GM21423 (cell line): ENCODE results near the gene ZDHHC24.
"Not testable (repeated sequence)": the region's sequence is repeated elsewhere in the genome, so short reads cannot be mapped to it uniquely, and the experiment has no call there.

Experiments
- ATAC-seq: cut with Tn5 transposase; IDR thresholded peaks from one replicate; pipeline ENCODE4 v1.9.1; 2021; ENCODE audit warnings: mild to moderate bottlenecking, moderate library complexity; ENCODE audit not compliant: unreplicated experiment

Gene ZDHHC24

DNA sequence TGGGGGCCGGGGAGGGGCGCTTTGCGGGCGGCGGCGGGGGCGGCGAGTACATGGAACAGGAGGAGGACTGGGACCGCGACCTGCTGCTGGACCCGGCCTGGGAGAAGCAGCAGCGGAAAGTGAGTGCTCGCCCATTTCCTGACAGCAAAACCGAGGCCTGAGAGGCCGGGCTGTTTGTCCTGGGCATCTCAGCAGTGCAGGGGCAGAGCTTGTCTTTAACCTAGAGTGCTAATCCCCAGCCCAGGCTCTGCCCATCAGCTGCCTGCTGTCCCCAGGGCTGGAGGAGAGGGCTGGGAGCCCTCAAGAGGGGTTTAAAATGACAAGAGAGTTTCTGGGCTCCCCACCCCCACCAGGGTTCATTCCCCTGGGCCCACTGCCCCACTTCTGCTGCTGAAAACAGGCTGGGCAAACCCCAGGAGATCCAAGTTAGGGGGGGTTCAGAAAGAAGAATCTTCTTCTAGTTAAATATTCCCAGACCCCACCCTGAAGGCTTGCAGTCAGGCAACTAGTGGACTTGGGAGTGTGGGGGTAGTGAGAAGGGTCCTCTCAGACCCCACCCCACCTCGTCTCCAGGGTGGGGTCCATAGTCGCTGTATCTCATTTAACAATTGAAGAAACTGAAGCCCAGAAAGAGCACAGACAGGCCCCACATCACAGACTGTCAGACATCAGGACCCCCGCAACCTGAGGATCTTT lies 1.3 kb upstream of the ZDHHC24 start:
- no peak for ATAC-seq

DNA sequence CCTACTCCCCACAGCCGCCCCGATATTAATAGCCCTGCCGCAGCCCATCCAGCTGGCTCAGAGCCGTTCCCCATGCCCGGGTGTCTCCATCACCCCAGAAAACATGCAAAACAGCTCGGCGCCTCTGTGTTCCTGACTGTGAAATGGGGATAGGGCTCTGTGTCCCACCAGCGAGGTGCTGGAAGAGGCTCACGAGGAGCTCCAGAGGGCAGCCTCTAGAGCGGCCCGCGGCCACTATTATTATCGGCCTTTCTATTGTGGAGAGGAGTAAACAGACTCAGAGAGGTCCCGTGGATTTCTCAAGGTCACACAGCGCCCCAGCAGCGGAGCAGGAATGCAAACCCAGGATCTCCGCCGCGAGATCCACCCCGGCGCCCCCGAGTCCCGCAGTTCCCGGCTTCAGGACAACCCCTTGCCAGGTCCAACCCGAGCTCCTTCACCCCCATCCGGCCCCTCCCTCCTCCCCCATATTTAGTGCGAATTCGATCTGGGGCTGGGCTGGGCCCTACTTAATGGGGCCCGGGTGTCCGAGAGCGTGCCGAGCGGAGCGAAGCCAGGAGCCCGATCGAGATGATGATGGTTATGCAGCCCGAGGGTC lies 619 bp upstream of the ZDHHC24 start, which contains the start of gene ACTN3:
TSS of gene ACTN3 (plus strand) at position 536 of the 598 bp plus-strand sequence. CDS start at position 571, 35 bp downstream.
- ATAC-seq = no peak

DNA sequence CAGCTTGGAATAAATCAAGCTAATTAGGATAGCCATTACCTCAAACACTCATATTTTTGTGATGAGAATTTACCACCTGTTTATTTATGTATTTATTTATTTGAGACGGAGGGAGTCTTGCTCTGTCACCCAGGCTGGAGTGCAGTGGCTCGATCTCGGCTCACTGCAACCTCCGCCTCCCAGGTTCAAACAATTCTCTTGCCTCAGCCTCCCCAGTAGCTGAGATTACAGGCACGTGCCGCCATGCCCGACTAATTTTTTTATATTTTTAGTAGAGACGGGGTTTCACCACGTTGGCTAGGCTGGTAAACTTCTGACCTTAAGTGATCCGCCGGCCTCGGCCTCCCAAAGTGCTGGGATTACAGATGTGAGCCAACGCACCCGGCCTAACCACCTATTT lies 896 bp downstream of the ZDHHC24 start:
- not testable (repeated sequence) for ATAC-seq

DNA sequence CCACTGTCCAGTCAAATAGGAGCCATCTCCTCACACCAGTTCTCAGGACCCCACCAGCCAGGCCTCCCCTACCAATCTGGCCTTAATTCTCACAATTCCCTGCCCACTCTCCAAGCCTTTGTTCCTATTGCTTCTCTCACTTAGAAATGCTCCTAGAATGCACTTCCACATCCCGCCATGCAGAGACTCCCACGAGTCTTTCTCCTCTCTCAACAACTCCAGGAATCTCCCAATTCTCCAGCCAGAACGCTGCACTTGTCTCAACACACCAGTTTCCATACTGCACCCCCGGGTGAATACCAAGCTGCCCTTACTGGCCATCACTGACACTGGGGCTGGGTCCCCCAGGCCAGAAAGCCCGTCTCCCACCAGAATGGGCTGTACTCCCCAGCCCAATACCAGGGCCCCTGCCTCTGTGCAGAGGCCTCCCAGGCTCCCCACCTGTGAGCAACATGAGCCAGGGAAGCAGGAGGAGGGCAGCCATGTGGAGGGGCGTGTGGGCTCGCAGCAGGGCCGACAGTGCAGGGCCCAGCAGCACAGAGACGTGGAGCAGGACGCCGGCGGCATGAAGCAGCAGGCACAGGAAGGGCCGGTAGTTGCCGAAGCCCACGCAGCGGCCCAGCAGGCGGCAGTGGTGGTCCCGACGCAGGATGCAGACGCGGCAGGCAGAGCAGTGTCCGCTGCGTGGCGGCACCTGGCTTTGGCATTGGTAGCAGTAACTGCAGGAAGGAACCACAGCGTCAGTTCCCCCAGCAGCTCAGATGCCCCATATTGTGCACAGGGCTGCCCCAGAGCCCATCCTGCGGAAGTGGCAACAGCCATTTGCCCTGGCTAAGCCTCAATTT lies 2.4 kb downstream of the ZDHHC24 start:
- peak; percentile 32 for ATAC-seq

DNA sequence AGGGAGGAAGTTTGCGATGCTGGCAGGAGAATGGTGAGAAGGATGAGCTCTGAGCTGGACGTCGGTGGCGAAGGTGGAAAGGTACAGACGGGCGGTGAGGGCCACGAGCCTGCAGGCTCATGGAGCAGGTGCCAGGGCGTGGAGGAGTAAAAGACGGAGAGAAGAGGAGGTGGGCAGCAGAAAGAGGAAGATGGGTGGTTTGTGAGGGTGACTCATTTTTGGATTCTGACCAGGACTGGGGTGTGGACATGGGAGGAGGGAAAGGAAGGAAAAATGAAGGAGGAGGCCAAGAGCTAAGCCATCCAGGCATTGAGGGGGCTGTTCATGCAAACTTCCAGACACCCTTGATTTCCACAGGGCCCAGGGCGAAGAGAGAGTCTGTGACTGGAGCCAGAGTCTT lies 3.5 kb downstream of the ZDHHC24 start:
- ATAC-seq = no peak

DNA sequence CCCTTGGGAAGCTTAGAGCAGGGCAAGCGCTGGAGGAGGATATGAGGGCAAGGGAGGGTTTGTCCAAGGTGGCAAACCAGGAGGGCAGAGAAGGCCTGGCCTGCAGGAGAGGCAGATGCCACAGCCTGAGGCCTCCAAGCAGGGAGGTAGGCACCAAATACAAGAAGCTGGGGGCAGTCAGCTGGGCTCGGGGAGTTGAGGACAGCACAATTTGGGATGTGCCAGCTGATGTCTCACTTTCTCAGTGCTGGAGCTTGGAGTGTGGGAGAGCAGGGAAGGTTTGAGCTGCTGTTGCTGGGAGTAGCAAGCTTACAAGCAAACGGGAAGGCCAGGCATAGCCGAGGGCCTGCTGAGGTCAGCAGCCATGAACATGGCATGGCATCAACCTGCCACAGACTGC lies 4.0 kb downstream of the ZDHHC24 start:
- ATAC-seq = no peak

DNA sequence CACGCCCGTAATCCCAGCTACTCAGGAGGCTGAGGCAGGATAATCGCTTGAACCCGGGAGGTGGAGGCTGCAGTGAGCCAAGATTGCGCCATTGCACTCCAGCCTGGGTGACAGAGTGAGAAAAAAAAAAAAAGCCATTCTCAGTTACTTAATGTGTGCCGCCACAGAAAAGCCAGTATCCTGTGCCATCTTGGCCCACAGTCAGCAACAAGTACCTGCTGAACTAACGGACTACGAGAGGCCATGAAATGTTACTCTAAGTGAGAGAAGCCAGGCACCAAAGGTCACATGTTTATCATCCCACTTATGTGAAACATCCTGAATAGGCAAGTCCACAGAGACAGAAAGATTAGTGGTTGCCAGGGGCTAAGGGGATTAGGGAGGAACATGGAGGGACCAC lies 5.2 kb downstream of the ZDHHC24 start:
- ATAC-seq = not testable (repeated sequence)

DNA sequence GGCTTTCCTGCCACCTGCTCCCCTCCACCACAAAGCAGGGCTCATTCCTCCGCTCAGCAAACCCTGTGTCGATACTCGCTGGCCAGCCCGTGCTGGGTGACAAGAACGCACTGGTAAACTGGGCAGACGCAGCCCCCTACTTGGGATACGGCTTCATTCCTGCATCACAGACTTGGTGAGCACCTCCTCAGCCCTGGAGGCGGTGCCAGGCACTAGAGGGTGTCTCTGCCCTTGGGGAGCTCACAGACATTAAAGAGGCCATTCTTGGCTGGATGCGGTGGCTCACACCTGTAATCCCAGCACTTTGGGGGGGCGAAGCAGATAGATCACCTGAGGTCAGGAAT lies 6.0 kb downstream of the ZDHHC24 start:
- no peak for ATAC-seq

DNA sequence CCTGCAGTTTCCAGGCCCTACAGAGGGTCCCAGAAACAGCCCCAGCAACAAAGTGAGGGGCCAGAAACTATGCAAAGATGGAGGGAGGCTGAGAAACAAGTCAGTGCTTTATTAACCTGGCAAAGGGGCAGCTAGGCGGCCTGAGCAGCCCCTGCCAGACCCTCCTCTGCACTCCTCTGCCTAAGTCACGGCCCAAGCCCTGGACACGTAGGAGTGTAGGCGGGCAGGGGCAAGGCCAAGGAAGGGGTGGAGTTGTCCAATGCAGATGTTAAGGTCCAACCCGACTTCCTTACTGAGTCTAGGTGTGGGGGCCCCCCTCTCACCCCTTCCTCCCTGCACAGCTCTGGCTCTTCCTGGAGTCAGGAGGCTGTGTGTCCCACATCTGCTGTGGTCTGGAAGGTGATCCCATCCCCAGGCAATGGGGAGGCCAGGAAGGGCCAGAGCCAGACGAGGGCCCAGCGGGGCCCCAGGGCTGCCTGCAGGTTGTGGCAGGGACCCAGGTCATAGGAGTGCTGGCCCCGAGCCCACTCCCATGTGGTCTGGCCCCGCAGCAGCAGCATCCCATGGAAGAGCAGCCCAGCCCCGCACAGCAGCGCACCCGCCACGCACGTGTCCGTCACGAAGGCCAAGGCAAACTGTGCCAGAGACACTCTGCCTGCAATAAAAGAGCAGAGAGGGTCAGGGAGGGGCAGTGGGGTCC lies 6.5 kb downstream of the ZDHHC24 start:
- ATAC-seq = no peak

DNA sequence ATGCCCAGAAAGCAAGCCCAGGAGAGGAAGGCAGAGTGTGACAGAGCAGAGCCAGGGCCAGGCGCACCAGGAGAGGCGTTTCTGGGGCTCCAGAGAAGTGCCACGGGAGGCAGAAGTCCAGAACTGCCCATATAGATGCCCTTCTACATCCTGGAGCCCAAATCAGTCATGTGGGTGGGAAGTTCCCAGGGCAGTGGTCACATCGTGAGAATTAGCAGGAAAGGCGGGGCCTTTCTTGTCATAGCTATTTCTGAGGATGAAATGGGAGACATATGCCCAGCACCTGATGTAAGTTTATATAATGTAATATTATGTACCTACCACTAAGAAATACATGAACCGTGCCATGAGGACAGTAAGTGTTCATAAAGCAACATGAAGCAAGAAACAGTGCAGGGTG lies 13.1 kb downstream of the ZDHHC24 start:
- no peak for ATAC-seq

DNA sequence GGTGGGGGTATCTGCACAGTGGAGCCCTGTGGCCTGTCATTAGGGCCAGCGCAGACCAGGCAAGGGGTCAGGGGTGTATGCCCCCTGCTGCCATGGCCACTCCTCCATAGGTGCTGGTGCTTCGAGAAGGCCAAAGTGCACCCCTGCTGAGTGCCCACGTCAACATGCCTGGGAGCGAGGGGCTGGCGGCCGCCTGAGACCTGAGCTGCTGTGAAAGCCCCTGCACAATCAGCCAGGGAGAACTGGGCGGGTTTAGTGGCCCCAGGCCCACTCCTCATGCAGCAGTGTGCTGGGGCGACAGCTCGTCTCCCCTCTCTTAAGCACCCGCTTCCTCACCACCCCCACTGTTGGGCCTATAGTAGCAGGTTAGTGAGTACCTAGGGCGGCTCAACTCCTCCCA lies 14.0 kb downstream of the ZDHHC24 start:
- ATAC-seq = no peak

DNA sequence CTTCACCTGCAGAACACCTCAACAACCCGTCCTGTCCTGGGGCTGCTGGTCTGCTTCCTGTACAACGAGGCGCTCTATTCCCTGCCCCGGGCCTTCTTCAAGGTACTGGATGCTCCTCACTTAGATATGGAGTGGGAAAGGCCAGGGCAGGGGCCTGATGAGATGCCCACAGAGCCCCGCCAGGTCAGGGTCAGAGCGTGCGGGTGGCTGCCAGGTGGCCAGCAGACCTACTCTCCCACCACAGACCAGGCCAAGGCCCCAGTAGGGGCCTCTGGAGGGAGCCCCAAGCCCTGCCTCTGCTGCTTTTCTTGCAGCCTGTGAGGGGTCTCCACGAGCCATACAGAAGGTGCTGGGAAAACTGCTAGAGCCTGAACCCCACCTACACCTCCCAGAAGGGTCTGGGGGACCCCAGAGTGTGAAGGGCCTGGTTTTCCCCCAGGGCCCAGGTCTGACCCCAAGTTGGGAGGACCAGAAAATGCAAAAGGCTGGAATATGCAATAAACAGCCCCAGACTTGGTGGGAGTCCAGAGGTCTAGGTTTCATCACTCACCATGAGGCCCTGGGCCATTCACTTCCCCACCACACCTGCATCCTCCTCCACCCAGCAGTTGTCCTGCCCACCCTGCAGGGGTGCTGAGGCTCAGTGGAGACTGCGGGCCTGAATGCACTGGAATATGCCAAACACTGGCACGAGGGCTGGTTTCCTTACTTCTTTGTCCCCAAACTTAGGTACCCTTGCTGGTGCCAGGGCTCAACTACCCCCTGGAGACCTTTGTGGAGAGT lies 14.7 kb downstream of the ZDHHC24 start:
- no peak for ATAC-seq

DNA sequence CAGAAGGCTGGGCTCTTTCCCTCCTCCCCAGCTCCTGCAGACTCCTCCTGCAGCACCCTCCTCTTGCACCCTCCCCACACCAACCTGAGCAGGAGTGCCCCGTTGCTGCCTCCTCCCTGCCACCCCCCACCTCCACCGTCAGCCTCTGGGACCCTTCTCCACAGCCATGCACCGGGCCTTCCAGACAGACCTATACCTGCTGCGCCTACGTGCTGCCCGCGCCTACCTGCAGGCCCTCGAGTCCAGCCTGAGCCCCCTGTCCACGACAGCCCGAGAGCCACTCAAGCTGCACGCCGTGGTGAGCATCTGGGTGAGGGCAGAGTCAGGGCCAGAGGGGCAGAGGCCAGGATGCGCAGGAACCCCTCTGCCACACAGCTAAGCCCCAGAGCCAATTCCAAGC lies 16.2 kb downstream of the ZDHHC24 start:
- ATAC-seq = no peak

DNA sequence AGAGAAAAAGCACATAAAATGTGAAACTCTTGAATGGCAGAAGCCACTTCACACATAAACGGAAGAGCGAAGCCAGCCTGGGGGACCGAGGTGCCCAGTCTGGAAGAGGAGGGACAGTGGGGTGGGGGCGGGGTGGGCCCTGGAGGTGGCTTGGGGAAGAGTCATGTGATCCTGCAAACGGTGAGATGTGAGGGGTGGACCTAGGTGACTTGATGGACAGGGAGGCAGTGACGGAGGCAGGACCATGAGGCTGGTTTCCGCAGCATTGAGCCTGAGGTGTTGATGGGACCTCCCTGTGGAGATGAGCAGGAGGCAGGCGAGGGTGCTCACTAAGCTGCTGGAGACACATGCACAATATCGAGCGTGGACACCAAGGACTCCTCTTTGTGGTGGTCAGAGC lies 16.8 kb downstream of the ZDHHC24 start:
- ATAC-seq = no peak

DNA sequence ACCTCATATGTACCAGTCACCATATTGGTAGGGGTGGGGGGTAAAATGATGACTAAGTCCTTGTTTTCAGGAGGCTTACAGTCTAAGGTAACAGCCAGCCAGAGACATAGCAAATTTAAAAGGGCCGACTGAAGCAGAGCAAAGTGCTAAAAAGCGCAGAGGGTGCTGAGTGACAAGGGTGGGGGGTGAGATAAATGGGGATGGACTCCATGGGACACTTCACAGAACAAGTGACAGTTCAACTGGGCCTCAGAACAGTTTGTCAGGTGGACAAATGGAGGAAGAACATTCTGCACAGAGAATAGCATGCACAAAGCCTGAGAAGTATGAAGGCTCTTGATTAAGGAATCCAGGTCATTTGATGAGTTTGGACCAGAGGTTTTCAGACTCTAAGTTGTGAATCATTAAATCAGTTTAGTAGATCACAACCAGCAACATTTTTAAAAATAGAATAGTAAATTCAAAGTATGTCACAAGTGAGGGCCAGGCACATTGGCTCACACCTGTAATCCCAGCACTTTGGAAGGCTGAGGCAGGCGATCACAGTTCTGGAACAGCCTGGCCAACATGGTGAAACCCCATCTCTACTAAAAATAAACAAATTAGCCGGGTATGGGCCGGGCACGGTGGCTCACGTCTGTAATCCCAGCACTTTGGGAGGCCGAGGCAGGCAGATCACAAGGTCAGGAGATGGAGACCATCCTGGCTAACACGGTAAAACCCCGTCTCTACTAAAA lies 21.4 kb downstream of the ZDHHC24 start:
- no peak for ATAC-seq

DNA sequence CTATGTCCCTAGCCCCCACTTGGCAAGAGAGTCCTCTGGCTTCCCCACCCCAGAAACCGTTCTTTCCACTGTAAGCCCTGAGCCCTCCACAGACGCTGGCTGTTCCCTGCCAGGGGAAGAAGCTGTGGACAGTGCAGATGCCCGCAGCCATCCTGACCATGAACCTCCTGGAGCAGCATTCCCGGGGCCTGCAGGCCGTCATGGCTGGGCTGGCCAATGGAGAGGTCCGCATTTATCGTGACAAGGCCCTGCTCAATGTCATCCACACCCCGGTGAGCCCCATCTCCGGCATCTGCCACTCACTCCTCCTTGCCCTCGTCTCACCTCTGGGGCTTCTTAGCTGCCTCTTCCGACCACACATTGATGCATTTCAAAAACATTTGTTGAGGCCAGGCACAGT lies 22.2 kb downstream of the ZDHHC24 start:
- no peak for ATAC-seq

DNA sequence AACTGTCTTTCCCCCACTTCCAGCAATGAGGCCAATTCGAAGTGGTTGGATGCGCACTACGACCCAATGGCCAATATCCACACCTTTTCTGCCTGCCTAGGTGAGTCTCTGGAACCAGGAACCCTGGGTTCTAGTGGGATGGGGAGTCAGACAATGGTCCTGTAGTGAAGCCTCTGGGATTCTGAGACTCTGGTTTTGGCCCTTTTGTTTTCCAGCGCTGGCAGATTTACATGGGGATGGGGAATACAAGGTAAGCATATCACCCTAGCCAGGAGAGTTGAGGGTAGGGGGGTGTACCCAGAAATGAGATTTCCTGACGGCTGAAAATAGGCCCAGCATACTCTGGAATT lies 34.9 kb downstream of the ZDHHC24 start:
- no peak for ATAC-seq

DNA sequence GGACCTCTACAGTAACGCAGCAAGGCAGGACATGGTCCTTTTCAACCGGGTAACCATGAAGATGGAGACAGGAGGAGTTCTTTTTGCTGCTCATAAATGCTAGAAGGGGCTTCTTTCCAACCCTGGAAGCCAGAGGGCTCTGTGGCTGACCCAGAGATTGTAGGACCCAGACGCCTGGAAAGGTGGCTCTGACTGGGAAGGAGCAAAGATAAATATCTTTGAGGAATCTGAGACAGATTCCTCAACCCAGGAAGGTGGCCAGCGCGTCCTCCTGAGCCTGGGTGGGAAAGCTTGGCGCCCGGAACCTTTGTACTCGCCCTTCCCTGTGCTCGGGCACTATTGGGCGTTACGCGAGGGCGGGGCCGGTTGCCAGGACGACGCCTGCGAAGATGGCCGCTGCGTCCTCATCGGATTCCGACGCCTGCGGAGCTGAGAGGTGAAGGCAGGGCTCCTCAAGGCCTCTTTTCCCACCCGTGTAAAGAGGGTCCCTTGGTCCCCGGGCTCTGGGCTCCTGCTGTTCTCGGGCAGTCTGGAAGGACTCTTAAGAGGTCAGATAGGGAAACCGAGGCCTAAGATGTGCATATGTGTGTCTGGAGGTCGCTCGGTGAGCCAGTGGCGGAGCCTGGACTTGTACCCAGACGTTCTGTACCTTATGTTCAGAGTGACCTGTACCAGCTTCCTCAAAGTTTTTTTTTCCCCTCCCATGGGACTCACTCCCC lies 35.4 kb downstream of the ZDHHC24 start, which contains the start of gene BBS1:
TSS of gene BBS1 (plus strand) at position 365 of the 719 bp plus-strand sequence. CDS start at position 390, 25 bp downstream.
- ATAC-seq = peak; percentile 90

DNA sequence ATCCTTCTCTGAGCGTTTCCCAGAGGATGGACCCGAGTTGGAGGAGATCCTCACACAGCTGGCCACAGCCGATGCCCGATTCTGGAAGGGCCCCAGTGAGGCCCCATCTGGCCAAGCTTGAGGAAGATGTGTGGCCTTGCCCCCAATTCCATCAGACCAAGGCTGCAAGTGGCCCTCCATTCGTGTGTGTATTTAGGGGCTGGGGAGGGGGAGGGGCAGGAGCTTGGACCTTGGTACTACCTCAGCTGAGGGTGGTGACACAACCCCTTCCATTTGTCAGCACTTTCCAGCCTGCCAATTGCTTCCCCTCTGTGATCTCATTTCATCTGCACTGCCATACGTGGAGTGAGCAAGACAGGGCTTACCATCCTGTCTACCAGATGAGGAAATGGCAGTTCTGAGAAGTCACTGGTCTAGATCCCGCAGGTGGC lies 36.7 kb downstream of the ZDHHC24 start:
- no peak for ATAC-seq
